H1 (cell line): ENCODE results near the gene TNC.

Experiments used
- CHD2 ChIP-seq: IDR thresholded peaks from 2 replicates; pipeline ENCODE4 v1.6.1; 2012; ENCODE audit warnings: low read length, improper control_type of control experiment
- CTCF ChIP-seq, 3 experiments: IDR thresholded peaks; 1 replicate in 2 of 3; 2 replicates in 1 of 3; pipeline versions ENCODE4 v1.5.1 to v1.6.1; 2011; ENCODE audit warnings: low read length in 3 of 3, mild to moderate bottlenecking in 3 of 3, inconsistent platforms in 2 of 3, low read depth in 1 of 3, moderate library complexity in 1 of 3; ENCODE audit not compliant: insufficient read depth in 1 of 3; ENCODE audit errors: control extremely low read depth in 1 of 3

- TF ChIP-seq CHD2 (no peak), CTCF (IDR thresholded peaks at IDR 0.05; ENCODE audit: control extremely low read depth in 1 of 3, insufficient read depth in 1 of 3, low read depth in 1 of 3, low read length in 3 of 3) (no peak)
Measured at GRCh38 chr9:115069302-115069701, 48.7 kb downstream of the TNC start.
